Posterior cingulate gyrus (tissue), 11 donors: ENCODE data around the gene OR8B3.

Experiments used
- DNase-seq, 10 donors: peaks; one replicate each; pipeline versions ENCODE4 v3.0.0 to v3.0.0-alpha.2; 2020 to 2021; ENCODE audit warnings: mixed read lengths in 3 of 10
- intact Hi-C: fragments of 100-400 bp; cut with DNase I; formaldehyde crosslinking; loops from one replicate; pipeline ENCODE4 v1.15.1; 2023

Gene OR8B3

GRCh38 chr11:124380585-124380984 is 18.2 kb downstream of the OR8B3 start:
- intact Hi-C loops: no loop called here
- DNase-seq: no peak

DNA sequence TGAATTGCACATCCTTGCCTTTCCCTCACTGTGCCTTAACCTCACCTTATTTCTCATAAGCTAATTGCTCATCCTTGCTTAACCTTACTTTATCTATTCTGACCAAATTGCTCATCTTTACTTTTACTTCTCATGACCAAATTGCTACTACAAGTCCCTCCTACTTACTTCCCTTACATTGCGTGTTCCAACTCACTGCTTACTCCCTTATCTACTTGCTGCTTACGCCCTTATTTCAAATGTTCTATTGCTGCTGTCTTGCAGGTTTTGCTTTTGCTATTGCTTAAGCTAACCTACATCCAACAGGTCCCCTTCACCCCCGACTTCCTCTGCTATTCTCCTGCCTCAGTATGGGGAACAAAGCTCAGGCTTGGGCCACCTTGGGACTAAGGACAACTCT is 22.5 kb downstream of the OR8B3 start:
- DNase-seq: no peak
- intact Hi-C loops: no loop called here

DNA sequence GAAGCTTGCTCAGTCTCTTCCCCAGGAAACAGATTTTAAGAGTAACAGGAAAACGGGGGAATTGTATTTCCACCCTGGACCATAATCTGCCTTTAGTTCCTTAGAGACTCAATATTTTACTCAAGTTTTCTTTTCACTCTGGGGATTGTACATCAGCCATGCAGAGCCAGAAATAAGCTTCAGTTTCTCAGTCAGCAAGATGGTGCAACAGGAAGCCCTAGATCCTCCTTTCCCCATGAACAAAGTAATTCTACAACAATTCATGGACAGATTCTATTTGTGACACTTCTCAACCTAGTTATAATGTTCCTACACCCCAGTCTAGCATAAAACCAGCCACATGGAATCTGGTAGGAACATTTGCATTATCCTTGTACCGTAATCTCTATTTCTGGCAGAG is 39.3 kb downstream of the OR8B3 start:
- intact Hi-C loops: no loop called here
- DNase-seq: no peak

DNA sequence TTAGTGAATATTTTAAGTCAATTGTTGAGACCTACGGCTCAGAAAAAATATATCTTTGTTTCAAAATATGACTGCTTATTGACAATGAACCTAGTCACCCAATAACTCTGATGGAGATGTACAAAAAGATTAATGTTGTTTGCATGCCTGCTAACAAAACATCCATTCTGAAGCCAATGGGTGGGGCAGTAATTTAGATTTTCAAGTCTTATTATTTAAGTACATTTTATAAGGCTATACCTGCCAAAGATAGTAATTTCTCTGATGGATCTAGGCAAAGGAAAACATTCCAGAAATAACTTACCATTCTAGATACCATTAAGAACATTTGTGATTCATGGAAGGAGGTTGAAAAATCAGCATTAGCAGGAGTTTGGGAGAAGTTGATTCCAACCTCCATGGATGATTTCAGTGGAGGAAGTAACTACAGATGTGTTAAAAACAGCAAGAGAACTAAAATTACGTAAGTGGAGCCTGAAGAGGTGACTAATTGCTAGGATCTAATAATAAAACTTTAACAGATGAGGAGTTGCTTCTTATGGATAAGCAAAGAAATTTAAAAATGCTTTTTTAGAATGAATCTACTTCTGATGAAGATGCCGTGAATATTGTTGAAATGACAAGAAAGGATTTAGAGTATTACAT is 52.4 kb downstream of the OR8B3 start:
- no peak for DNase-seq
- intact Hi-C loops: no loop called here
